ENCODE measurements around the gene ZNF740.
"Not testable (repeated sequence)": the region's sequence is repeated elsewhere in the genome, so short reads cannot be mapped to it uniquely, and the experiment has no call there.

ZNF740 gene

GRCh38 chr12:53172352-53172751 is 8.2 kb upstream of the ZNF740 start:
- DNase-seq (ENCODE audit: low spot score) = no peak
- no peak for FAIRE-seq

- FAIRE-seq = no peak
- no peak for DNase-seq (ENCODE audit: low spot score)
Measured at GRCh38 chr12:53173085-53173715, 7.3 kb upstream of the ZNF740 start.

GRCh38 chr12:53174881-53175491 is 5.5 kb upstream of the ZNF740 start:
- FAIRE-seq = no peak
- DNase-seq (ENCODE audit: low spot score) = peak; percentile 49

GRCh38 chr12:53176750-53177149 is 3.8 kb upstream of the ZNF740 start:
- no peak for FAIRE-seq
- DNase-seq (ENCODE audit: low spot score) = no peak

GRCh38 chr12:53177447-53177846 is 3.1 kb upstream of the ZNF740 start:
- not testable (repeated sequence) for DNase-seq (ENCODE audit: low spot score); FAIRE-seq

- not testable (repeated sequence) for DNase-seq (ENCODE audit: low spot score); FAIRE-seq
Measured at GRCh38 chr12:53178803-53179202, 1.7 kb upstream of the ZNF740 start.

- FAIRE-seq = no peak
- no peak for DNase-seq (ENCODE audit: low spot score)
Measured at GRCh38 chr12:53179687-53180219, 769 bp upstream of the ZNF740 start.

GRCh38 chr12:53180931-53181645 is 566 bp downstream of the ZNF740 start:
- peak; percentile 48 for DNase-seq (ENCODE audit: low spot score)
- no peak for FAIRE-seq

GRCh38 chr12:53181935-53182334 is 1.4 kb downstream of the ZNF740 start:
- no peak for FAIRE-seq

GRCh38 chr12:53182903-53183302 is 2.4 kb downstream of the ZNF740 start:
- no peak for FAIRE-seq
- DNase-seq (ENCODE audit: low spot score) = no peak

More at GRCh38 chr12:53181935-53182334, 1.4 kb downstream of the ZNF740 start:
- DNase-seq (ENCODE audit: low spot score) = no peak

- FAIRE-seq (no peak), DNase-seq (ENCODE audit: low spot score) (no peak)
Measured at GRCh38 chr12:53184828-53185227, 4.3 kb downstream of the ZNF740 start.

- no peak for DNase-seq (ENCODE audit: low spot score)
- no peak for FAIRE-seq
Measured at GRCh38 chr12:53185582-53186153, 5.1 kb downstream of the ZNF740 start.

GRCh38 chr12:53186745-53187144 is 6.2 kb downstream of the ZNF740 start:
- FAIRE-seq (no peak), DNase-seq (ENCODE audit: low spot score) (no peak)

- FAIRE-seq (no peak), DNase-seq (ENCODE audit: low spot score) (no peak)
Measured at GRCh38 chr12:53187145-53187899, 6.8 kb downstream of the ZNF740 start.

GRCh38 chr12:53190108-53190729 is 9.7 kb downstream of the ZNF740 start:
- no peak for FAIRE-seq
- no peak for DNase-seq (ENCODE audit: low spot score)

GRCh38 chr12:53191096-53191884 is 10.8 kb downstream of the ZNF740 start:
- FAIRE-seq (no peak), DNase-seq (ENCODE audit: low spot score) (no peak)

- FAIRE-seq (no peak), DNase-seq (ENCODE audit: low spot score) (no peak)
Measured at GRCh38 chr12:53191885-53192530, 11.5 kb downstream of the ZNF740 start.

- FAIRE-seq (no peak), DNase-seq (ENCODE audit: low spot score) (no peak)
Measured at GRCh38 chr12:53192531-53193021, 12.1 kb downstream of the ZNF740 start.

GRCh38 chr12:53193040-53193439 is 12.5 kb downstream of the ZNF740 start:
- no peak for DNase-seq (ENCODE audit: low spot score)
- no peak for FAIRE-seq

Data from RCC 7860 (cell line).